H1 (cell line): Measurements from ENCODE around the gene PIGT. TPM values are rescaled to one million over a fixed set of nuclear protein-coding genes. Genes with fewer than 3 reads are reported as not detected.

Source experiments
- CHD7 ChIP-seq: fragments of 300-600 bp; sonication (generic); IDR thresholded peaks from 2 replicates; pipeline ENCODE4 v1.7.1; 2012; ENCODE audit warnings: low read length, moderate library complexity, mild to moderate bottlenecking, inconsistent platforms; ENCODE audit not compliant: insufficient replicate concordance
- EGR1 ChIP-seq: IDR thresholded peaks from 2 replicates; pipeline ENCODE4 v1.6.1; 2011; ENCODE audit warnings: low read depth, low read length, borderline replicate concordance
- GABPA ChIP-seq: IDR thresholded peaks from 2 replicates; pipeline ENCODE4 v1.6.1; 2011; ENCODE audit warnings: mild to moderate bottlenecking, low read length, moderate library complexity, borderline replicate concordance; ENCODE audit not compliant: insufficient read depth
- HDAC2 ChIP-seq, 2 experiments: fragments of 300-600 bp in 1 of 2; sonication (generic) in 1 of 2; IDR thresholded peaks; 2 replicates each; pipeline ENCODE4 v1.6.1; 2011 to 2012; ENCODE audit warnings: low read depth in 2 of 2, low read length in 2 of 2, mild to moderate bottlenecking in 2 of 2, moderate library complexity in 2 of 2, borderline replicate concordance in 1 of 2, inconsistent platforms in 1 of 2
- KDM4A ChIP-seq: IDR thresholded peaks from one replicate; pipeline ENCODE4 v1.7.1; 2012; ENCODE audit warnings: low read depth, mild to moderate bottlenecking, moderate library complexity, low read length, inconsistent platforms; ENCODE audit not compliant: severe bottlenecking
- PHF8 ChIP-seq: fragments of 200-600 bp; sonication (generic); conservative IDR thresholded peaks from 2 replicates; pipeline ENCODE4 v1.7.1; 2012; ENCODE audit warnings: low read depth, mild to moderate bottlenecking, inconsistent platforms, low read length, moderate library complexity
- POLR2A ChIP-seq, 2 experiments: IDR thresholded peaks; 1 replicate in 1 of 2; 2 replicates in 1 of 2; pipeline ENCODE4 v1.6.1; 2011; ENCODE audit warnings: low read depth in 2 of 2, low read length in 2 of 2, mild to moderate bottlenecking in 2 of 2; ENCODE audit errors: control extremely low read depth in 1 of 2
- SIN3A ChIP-seq, 2 experiments: IDR thresholded peaks in 1 of 2; conservative IDR thresholded peaks in 1 of 2; 2 replicates each; pipeline ENCODE4 v1.6.1; 2011 to 2012; ENCODE audit warnings: low read length in 2 of 2, improper control_type of control experiment in 1 of 2, low read depth in 1 of 2, mild to moderate bottlenecking in 1 of 2
- TAF1 ChIP-seq: IDR thresholded peaks from 2 replicates; pipeline ENCODE4 v1.6.1; 2011; ENCODE audit warnings: mild to moderate bottlenecking, low read depth, low read length
- polyA plus RNA-seq, 7 experiments: library from polyadenylated mRNA; depleted of rRNA in 3 of 7; stranded (reverse) in 5 of 7; unstranded in 2 of 7; fragments of >200 nt in 5 of 7; fragments of 200-250 nt in 2 of 7; gene quantifications; 1 replicate in 5 of 7; 2 replicates in 1 of 7; 4 replicates in 1 of 7; pipeline versions ENCODE4 v1.2.1 to v1.2.3, GENCODE V29; 2011 to 2013; ENCODE audit warnings: missing spikeins in 2 of 7, mixed read lengths in 2 of 7
- total RNA-seq: library from RNA; stranded (reverse); fragmentation: NEBNext Ultra II Directional; extraction: Animal tissue kit (Norgen Biotek cat#: 25700); gene quantifications from 2 replicates; pipeline ENCODE4 v1.2.1, GENCODE V29; 2021

The PIGT gene
- total and polyA plus RNA-seq, 2 of the 8 experiments (the other 6 are each of a cell fraction or from before 2014, with no cell fraction given): 66.0 to 89.7 TPM

- TF ChIP-seq CHD7: no peak
- TF ChIP-seq GABPA: peak; percentile 80; the same call in 1 of the 2 replicates
- TF ChIP-seq KDM4A: peak; percentile 96
- peak; percentile 97 for TF ChIP-seq PHF8
- peak; percentile 80 to 87 for TF ChIP-seq POLR2A (IDR thresholded peaks at IDR 0.05; ENCODE audit: control extremely low read depth in 1 of 2, low read depth in 2 of 2, low read length in 2 of 2)
- TF ChIP-seq SIN3A (conservative IDR thresholded peaks at IDR 0.05 in 1 of 2, IDR thresholded peaks at IDR 0.05 in 1 of 2; ENCODE audit: low read depth in 1 of 2, low read length in 2 of 2): peak in 1 of 2 experiments; percentile 65; a peak in 1 of 4 replicates
- peak; percentile 28; the same call in 1 of the 2 replicates for TF ChIP-seq EGR1
- peak in 1 of 2 experiments; percentile 97; a peak in 2 of 4 replicates for TF ChIP-seq HDAC2 (IDR thresholded peaks at IDR 0.05; ENCODE audit: borderline replicate concordance in 1 of 2, low read depth in 2 of 2, low read length in 2 of 2)
- TF ChIP-seq TAF1: peak; percentile 72
Observed at GRCh38 chr20:45415822-45416637, at the start of gene PIGT (continued).
